Activated T-helper 1 cell treated with anti-CD3 and anti-CD28 coated beads, Interleukin-12 subunit alpha, Interleukin-12 subunit beta, Interleukin-2, Interleukin-4 antibody, amounts not matched to agents 30 ng/mL and 10 ng/mL and 1 ng/mL, durations not matched to agents 14 hours and 24 hours and 36 hours (primary cell): ENCODE measurements around the gene NGFR. TPM values are rescaled to one million over a fixed set of nuclear protein-coding genes. Genes with fewer than 3 reads are reported as not detected.

Experiments
- total RNA-seq: library from RNA; stranded (reverse); gene quantifications from 2 replicates; pipeline ENCODE4 v1.2.3, GENCODE V29; 2022

NGFR gene
- total RNA-seq, 1 donor from 2014 or later: 0.13 TPM

Other genes starting within 250 kb of the NGFR start
- gene ZNF652, start 133.0 kb upstream of the NGFR start, total RNA-seq: 6.3 and 7.5 TPM in 2 replicates
- 395 and 401 TPM in 2 replicates for gene PHB1, start 80.4 kb upstream of the NGFR start, total RNA-seq
- not detected in 2 replicates for gene NXPH3, start 80.6 kb downstream of the NGFR start, total RNA-seq
- gene SPOP, start 182.8 kb downstream of the NGFR start, total RNA-seq: 58.3 and 61.9 TPM in 2 replicates
- 71.6 and 75.4 TPM in 2 replicates for gene SLC35B1, start 212.7 kb downstream of the NGFR start, total RNA-seq